Stomach (tissue), 9 donors: ENCODE results near the gene BMPR1B. TPM values are rescaled to one million over a fixed set of nuclear protein-coding genes. Genes with fewer than 3 reads are reported as not detected.
"Not testable (repeated sequence)": the region's sequence is repeated elsewhere in the genome, so short reads cannot be mapped to it uniquely, and the experiment has no call there.

Source experiments
- DNase-seq, 2 donors: peaks; one replicate each; pipeline versions ENCODE4 v3.0.0 to v3.0.0-alpha.2; 2013 to 2019
- H3K27ac ChIP-seq, 5 donors: fragments of 200-600 bp in 4 of 5; sonication (generic) in 4 of 5; one replicate each; pipeline ENCODE4 v1.5.1; 2013 to 2019; ENCODE audit warnings: mild to moderate bottlenecking in 1 of 5, moderate library complexity in 1 of 5
- H3K27me3 ChIP-seq, 3 donors: fragments of 200-600 bp; sonication (generic); one replicate each; pipeline ENCODE4 v1.5.1; 2017 to 2019; ENCODE audit warnings: mixed run types in 1 of 3
- H3K36me3 ChIP-seq, 4 donors: fragments of 200-600 bp; sonication (generic); 1 replicate in 3 of 4; 2 replicates in 1 of 4; pipeline ENCODE4 v1.5.1; 2016 to 2019
- H3K4me1 ChIP-seq, 4 donors: fragments of 200-600 bp; sonication (generic); one replicate each; pipeline ENCODE4 v1.5.1; 2016 to 2019
- H3K4me3 ChIP-seq, 4 donors: fragments of 200-600 bp; sonication (generic) in 3 of 4; one replicate each; pipeline ENCODE4 v1.5.1; 2016 to 2019; ENCODE audit warnings: mild to moderate bottlenecking in 1 of 4
- H3K9me3 ChIP-seq, 4 donors: fragments of 200-600 bp; sonication (generic); one replicate each; pipeline ENCODE4 v1.5.1; 2016 to 2019
- EP300 ChIP-seq: sonication (generic); formaldehyde crosslinking; IDR thresholded peaks from one replicate; pipeline ENCODE4 v1.6.1; 2017; ENCODE audit warnings: antibody characterized with exemption
- POLR2A ChIP-seq, 4 donors: fragments of 450-650 bp; IDR thresholded peaks; one replicate each; pipeline ENCODE4 v1.6.1; 2016; ENCODE audit warnings: antibody characterized with exemption in 4 of 4, control low read depth in 2 of 4, mild to moderate bottlenecking in 1 of 4, moderate library complexity in 1 of 4
- POLR2AphosphoS5 ChIP-seq, 3 donors: sonication (generic); formaldehyde crosslinking; IDR thresholded peaks; one replicate each; pipeline ENCODE4 v1.6.1; 2016; ENCODE audit warnings: antibody characterized with exemption in 3 of 3
- WGBS, 5 donors: extraction: QIAGEN DNeasy Blood & Tissue Kit in 3 of 5; methylation state at CpG; one replicate each; pipeline versions ENCODE4 v1.1.5 to v1.1.7; 2013 to 2018; 5-methylcytosine and 5-hydroxymethylcytosine counted together
- intact Hi-C: fragments of 100-400 bp; cut with DNase I; formaldehyde crosslinking; loops from one replicate; pipeline ENCODE4 v1.15.1; 2023; ENCODE audit warnings: low total_unique reads
- polyA plus RNA-seq, 3 donors: library from polyadenylated mRNA; stranded (reverse); fragments of 200-250 nt; gene quantifications; one replicate each; pipeline ENCODE4 v1.2.3, GENCODE V29; 2013
- total RNA-seq, 5 donors: library from RNA; depleted of rRNA; stranded (reverse); fragments of >200 nt; gene quantifications; one replicate each; pipeline versions ENCODE4 v1.1.0 to v1.2.3, GENCODE V29; 2014 to 2016
- TF ChIP-seq, protein P1 (sequence below), 7 experiments: fragments of 450-650 bp in 4 of 7; fragments of 200-600 bp in 3 of 7; sonication (generic) in 3 of 7; IDR thresholded peaks; one replicate each; pipeline ENCODE4 v1.5.1; 2016 to 2019; ENCODE audit warnings: antibody characterized with exemption in 7 of 7, control low read depth in 2 of 7, mild to moderate bottlenecking in 1 of 7
- donor health status: healthy with polysubstance abuse.
- donor health status: Bipolar disorder and iron deficiency.
- donor health status: healthy.

Gene BMPR1B
- total and polyA plus RNA-seq, 8 donors = 0.37 to 29.8 (median 1.5) TPM; not detected in 1

DNA sequence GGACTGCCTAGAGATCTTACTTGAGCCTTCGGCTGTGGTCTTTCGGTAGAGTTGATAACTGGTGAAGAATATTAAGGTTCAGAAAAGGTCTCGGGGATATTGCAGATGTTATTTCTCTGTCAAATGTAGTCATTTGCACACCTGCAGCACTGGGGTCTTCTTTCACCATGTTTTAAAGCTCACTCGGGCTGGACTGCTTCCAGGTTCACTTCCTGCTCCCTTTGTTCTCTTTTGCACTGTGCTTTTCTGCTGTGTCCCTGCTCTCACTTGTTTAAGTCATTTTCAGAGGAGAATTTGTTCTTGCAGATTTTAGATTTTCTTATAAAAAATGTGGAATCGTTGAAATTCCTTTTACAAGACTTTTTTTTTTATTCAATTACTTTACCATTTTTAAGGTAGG lies 68.5 kb downstream of the BMPR1B start:
- WGBS, 5 donors = 39 to 61% (median 47%) methylated on average over 5 of the region's 5 CpGs
- H3K4me1 ChIP-seq = peaks cover 0 to 6% (median 0%) of the 10 kb centered on the region in 4 donors
- intact Hi-C loops = no loop called here
- H3K27me3 ChIP-seq = no peaks in the 10 kb centered on the region
- no peak overlapping the region for H3K27ac ChIP-seq
- TF ChIP-seq EP300 (no peak), POLR2AphosphoS5 (IDR thresholded peaks at IDR 0.05) (no peak)
- TF ChIP-seq, protein P1, sequence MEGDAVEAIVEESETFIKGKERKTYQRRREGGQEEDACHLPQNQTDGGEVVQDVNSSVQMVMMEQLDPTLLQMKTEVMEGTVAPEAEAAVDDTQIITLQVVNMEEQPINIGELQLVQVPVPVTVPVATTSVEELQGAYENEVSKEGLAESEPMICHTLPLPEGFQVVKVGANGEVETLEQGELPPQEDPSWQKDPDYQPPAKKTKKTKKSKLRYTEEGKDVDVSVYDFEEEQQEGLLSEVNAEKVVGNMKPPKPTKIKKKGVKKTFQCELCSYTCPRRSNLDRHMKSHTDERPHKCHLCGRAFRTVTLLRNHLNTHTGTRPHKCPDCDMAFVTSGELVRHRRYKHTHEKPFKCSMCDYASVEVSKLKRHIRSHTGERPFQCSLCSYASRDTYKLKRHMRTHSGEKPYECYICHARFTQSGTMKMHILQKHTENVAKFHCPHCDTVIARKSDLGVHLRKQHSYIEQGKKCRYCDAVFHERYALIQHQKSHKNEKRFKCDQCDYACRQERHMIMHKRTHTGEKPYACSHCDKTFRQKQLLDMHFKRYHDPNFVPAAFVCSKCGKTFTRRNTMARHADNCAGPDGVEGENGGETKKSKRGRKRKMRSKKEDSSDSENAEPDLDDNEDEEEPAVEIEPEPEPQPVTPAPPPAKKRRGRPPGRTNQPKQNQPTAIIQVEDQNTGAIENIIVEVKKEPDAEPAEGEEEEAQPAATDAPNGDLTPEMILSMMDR (IDR thresholded peaks at IDR 0.05) = no peak
- no peak overlapping the region for H3K4me3 ChIP-seq
- no peaks in the 10 kb centered on the region for H3K9me3 ChIP-seq
- H3K36me3 ChIP-seq = no peaks in the 10 kb centered on the region
- DNase-seq = peak in 1 of 2 donors; percentile 53

DNA sequence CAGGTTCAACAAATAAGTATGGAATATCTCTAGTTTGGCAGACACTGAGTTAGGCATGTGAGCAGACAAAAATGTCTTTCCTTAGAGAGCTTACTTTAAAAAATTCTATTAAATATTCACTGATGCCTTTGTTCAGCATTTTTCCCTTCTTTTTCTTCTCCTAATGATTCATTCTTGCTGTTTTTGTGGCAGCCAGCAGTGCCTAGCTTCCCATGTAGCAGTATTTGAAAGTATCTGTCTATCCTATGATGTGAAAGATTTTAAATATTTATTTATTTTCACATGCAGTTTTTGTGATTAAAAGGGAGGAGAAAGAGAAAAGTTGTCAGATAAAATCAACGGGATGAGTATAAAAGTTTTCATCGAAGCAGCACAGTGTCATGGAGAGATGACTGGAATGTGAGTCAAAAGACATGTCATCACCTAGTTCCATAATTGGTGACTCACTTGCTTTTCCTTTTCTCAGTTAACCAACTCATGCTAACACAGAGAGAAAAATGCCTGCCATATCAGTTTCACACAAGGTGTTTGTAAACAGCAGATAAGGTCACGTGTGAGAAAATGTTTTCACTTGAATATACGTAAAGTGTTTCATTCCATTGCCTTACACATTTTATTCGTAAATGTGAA lies 69.8 kb downstream of the BMPR1B start:
- intact Hi-C loops = no loop called here
- peak in 1 of 2 donors; percentile 56 for DNase-seq
- Histone ChIP-seq H3K36me3 (no peaks in the 10 kb centered on the region), H3K4me1 (peaks cover 0 to 6% (median 0%) of the 10 kb centered on the region in 4 donors), H3K27ac (no peak overlapping the region), H3K9me3 (no peaks in the 10 kb centered on the region), H3K27me3 (no peaks in the 10 kb centered on the region), H3K4me3 (no peak overlapping the region)
- TF ChIP-seq, protein P1 (IDR thresholded peaks at IDR 0.05) = no peak
- peak in 2 of 3 donors; percentile 24 to 26 for TF ChIP-seq POLR2AphosphoS5 (IDR thresholded peaks at IDR 0.05)
- WGBS, 5 donors = 40 to 61% (median 53%) methylated on average over 5 of the region's 5 CpGs

GRCh38 chr4:94828882-94829281 lies 71.1 kb downstream of the BMPR1B start:
- Histone ChIP-seq H3K27ac (no peak overlapping the region), H3K4me1 (peaks cover 0 to 6% (median 0%) of the 10 kb centered on the region in 4 donors), H3K9me3 (no peaks in the 10 kb centered on the region), H3K27me3 (no peaks in the 10 kb centered on the region), H3K4me3 (no peak overlapping the region), H3K36me3 (no peaks in the 10 kb centered on the region)
- TF ChIP-seq POLR2A (IDR thresholded peaks at IDR 0.05) (no peak), POLR2AphosphoS5 (IDR thresholded peaks at IDR 0.05) (no peak), EP300 (no peak)
- TF ChIP-seq, protein P1 (IDR thresholded peaks at IDR 0.05) = no peak
- WGBS, 5 donors = 47 to 69% (median 58%) methylated on average over 1 of the region's 1 CpG
- DNase-seq = peak in 1 of 2 donors; percentile 30
- intact Hi-C loops = no loop called here

- WGBS, 5 donors = 72 to 95% (median 89%) methylated on average over 2 of the region's 2 CpGs
- H3K27me3 ChIP-seq = no peaks in the 10 kb centered on the region
- H3K4me1 ChIP-seq = peaks cover 0 to 6% (median 0%) of the 10 kb centered on the region in 4 donors
- H3K27ac ChIP-seq = no peak overlapping the region
- H3K9me3 ChIP-seq = no peaks in the 10 kb centered on the region
- H3K36me3 ChIP-seq = no peaks in the 10 kb centered on the region
- TF ChIP-seq POLR2A (IDR thresholded peaks at IDR 0.05) = no peak
- TF ChIP-seq, protein P1 (IDR thresholded peaks at IDR 0.05) = no peak
- TF ChIP-seq POLR2AphosphoS5 (IDR thresholded peaks at IDR 0.05) = no peak
- H3K4me3 ChIP-seq = no peak overlapping the region
- no peak for DNase-seq
- intact Hi-C loops = no loop called here
These were observed 73.9 kb downstream of the BMPR1B start for GRCh38 chr4:94831607-94832006.

DNA sequence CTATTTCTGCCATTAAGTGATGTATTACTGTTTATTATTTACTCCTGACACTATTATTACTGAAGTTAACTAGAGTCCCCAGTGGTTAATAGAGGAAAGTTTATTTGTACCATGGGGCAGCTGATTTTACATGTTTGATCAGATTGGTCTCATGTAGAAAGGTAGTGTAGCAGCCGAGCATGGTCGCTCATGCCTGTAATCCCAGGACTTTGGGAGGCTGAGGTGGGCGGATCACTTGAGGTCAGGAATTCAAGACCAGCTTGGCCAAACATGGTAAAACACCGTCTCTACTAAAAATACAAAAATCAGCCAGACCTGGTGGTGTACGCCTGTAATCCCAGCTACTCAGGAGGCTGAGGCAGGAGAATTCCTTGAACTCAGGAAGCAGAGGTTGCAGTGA lies 74.6 kb downstream of the BMPR1B start:
- DNase-seq, H3K27ac ChIP-seq, H3K9me3 ChIP-seq, intact Hi-C loops, H3K36me3 ChIP-seq, H3K4me3 ChIP-seq, H3K4me1 ChIP-seq, H3K27me3 ChIP-seq: not testable (repeated sequence)
- WGBS, 5 donors = 90 to 98% (median 95%) methylated on average over 5 of the region's 5 CpGs
